GM23338 (cell line): Measurements from ENCODE around the gene SPAAR. TPM values are rescaled to one million over a fixed set of nuclear protein-coding genes. Genes with fewer than 3 reads are reported as not detected.

Experiments
- ATAC-seq: fragments of 200-7000 bp; cut with Tn5 transposase; 3 replicates; pipeline ENCODE4 v1.9.1; 2020
- DNase-seq: peaks from one replicate; pipeline ENCODE4 v3.0.0-alpha.2; 2015; ENCODE audit warnings: low spot score
- H2AFZ ChIP-seq: fragments of 200-600 bp; sonication (generic); 2 replicates; pipeline ENCODE4 v1.8.0; 2016; ENCODE audit warnings: antibody characterized with exemption, mild to moderate bottlenecking, moderate library complexity
- H3F3A ChIP-seq: fragments of 200-600 bp; sonication (generic); replicated peaks from 2 replicates; pipeline ENCODE4 v1.8.0; 2017; ENCODE audit warnings: antibody characterized with exemption, mixed run types, low read depth
- H3K27ac ChIP-seq: fragments of 200-600 bp; sonication (generic); 2 replicates; pipeline ENCODE4 v1.6.1; 2016; ENCODE audit warnings: low read depth
- H3K27me3 ChIP-seq: fragments of 200-600 bp; sonication (generic); 2 replicates; pipeline ENCODE4 v1.8.0; 2016; ENCODE audit warnings: mild to moderate bottlenecking, mixed run types, moderate library complexity; ENCODE audit not compliant: insufficient read depth
- H3K36me3 ChIP-seq: fragments of 200-600 bp; sonication (generic); 2 replicates; pipeline ENCODE4 v1.8.0; 2016; ENCODE audit warnings: mild to moderate bottlenecking; ENCODE audit not compliant: insufficient read depth
- H3K4me1 ChIP-seq: fragments of 200-600 bp; sonication (generic); 2 replicates; pipeline ENCODE4 v1.8.0; 2016; ENCODE audit warnings: mild to moderate bottlenecking, moderate library complexity; ENCODE audit not compliant: insufficient read depth
- H3K4me2 ChIP-seq: fragments of 200-600 bp; sonication (generic); 2 replicates; pipeline ENCODE4 v1.7.1; 2017; ENCODE audit warnings: mixed run types
- H3K4me3 ChIP-seq: fragments of 200-600 bp; sonication (generic); 2 replicates; pipeline ENCODE4 v1.6.1; 2016; ENCODE audit warnings: mixed run types
- H3K79me2 ChIP-seq: fragments of 200-600 bp; sonication (generic); replicated peaks from 2 replicates; pipeline ENCODE4 v1.8.0; 2017; ENCODE audit warnings: mild to moderate bottlenecking; ENCODE audit not compliant: insufficient read depth
- H3K9me2 ChIP-seq: fragments of 200-600 bp; sonication (generic); 2 replicates; pipeline ENCODE4 v1.8.0; 2017; ENCODE audit not compliant: insufficient read depth
- H4K20me1 ChIP-seq: fragments of 200-600 bp; sonication (generic); replicated peaks from 2 replicates; pipeline ENCODE4 v1.8.0; 2017; ENCODE audit warnings: mild to moderate bottlenecking; ENCODE audit not compliant: insufficient read depth
- H3K27ac Mint-ChIP-seq: 2 replicates; pipeline ENCODE4 v1.8.0; 2020; ENCODE audit warnings: inconsistent platforms, mild to moderate bottlenecking, moderate library complexity, mixed read lengths
- H3K27me3 Mint-ChIP-seq: 3 replicates; pipeline ENCODE4 v1.8.0; 2022; ENCODE audit warnings: low read depth, mild to moderate bottlenecking, moderate library complexity, mixed read lengths, inconsistent platforms; ENCODE audit not compliant: insufficient read depth, poor library complexity
- H3K36me3 Mint-ChIP-seq: 3 replicates; pipeline ENCODE4 v1.8.0; 2021; ENCODE audit warnings: low read depth, mild to moderate bottlenecking, inconsistent platforms, moderate library complexity, mixed read lengths
- H3K4me1 Mint-ChIP-seq: 3 replicates; pipeline ENCODE4 v1.8.0; 2020; ENCODE audit warnings: mild to moderate bottlenecking, inconsistent platforms, mixed read lengths
- H3K4me3 Mint-ChIP-seq: 3 replicates; pipeline ENCODE4 v1.8.0; 2021; ENCODE audit warnings: moderate library complexity, mild to moderate bottlenecking, inconsistent platforms, mixed read lengths
- H3K9me3 Mint-ChIP-seq: 3 replicates; pipeline ENCODE4 v1.8.0; 2020; ENCODE audit warnings: moderate library complexity, mild to moderate bottlenecking, inconsistent platforms, mixed read lengths
- CREB1 ChIP-seq: fragments of 250-450 bp; sonication (Bioruptor Pico); IDR thresholded peaks from 2 replicates; pipeline ENCODE4 v1.5.0; 2020; ENCODE audit warnings: low read depth, mild to moderate bottlenecking, moderate library complexity
- CTCF ChIP-seq, 2 experiments: fragments of 200-600 bp in 1 of 2; sonication (generic) in 1 of 2; conservative IDR thresholded peaks; 2 replicates each; pipeline versions ENCODE4 v1.5.1 to v1.6.1; 2016 to 2017; ENCODE audit warnings: antibody characterized with exemption in 2 of 2, low read depth in 2 of 2, mild to moderate bottlenecking in 2 of 2, moderate library complexity in 1 of 2
- ETS1 ChIP-seq: IDR thresholded peaks from 2 replicates; pipeline ENCODE4 v1.6.1; 2016; ENCODE audit warnings: antibody characterized with exemption
- EZH2phosphoT487 ChIP-seq: fragments of 200-600 bp; sonication (generic); IDR thresholded peaks from one replicate; pipeline ENCODE4 v1.8.1; 2018; ENCODE audit warnings: antibody characterized with exemption; ENCODE audit not compliant: unreplicated experiment
- NANOG ChIP-seq: IDR thresholded peaks from 2 replicates; pipeline ENCODE4 v1.6.1; 2016; ENCODE audit warnings: antibody characterized with exemption, borderline replicate concordance
- POLR2AphosphoS5 ChIP-seq: IDR thresholded peaks from 2 replicates; pipeline ENCODE4 v1.6.1; 2016; ENCODE audit warnings: antibody characterized with exemption, low read depth
- REST ChIP-seq: IDR thresholded peaks from one replicate; pipeline ENCODE4 v1.6.1; 2018; ENCODE audit warnings: antibody characterized with exemption; ENCODE audit not compliant: unreplicated experiment
- STAT1 ChIP-seq: IDR thresholded peaks from one replicate; pipeline ENCODE4 v1.6.1; 2016; ENCODE audit warnings: antibody characterized with exemption; ENCODE audit not compliant: unreplicated experiment
- polyA plus RNA-seq: library from polyadenylated mRNA; unstranded; fragments of >200 nt; fragmentation: Nextera tagmentation; extraction: Ambion mirVana; gene quantifications from 2 replicates; pipeline ENCODE4 v1.2.1, GENCODE V29; 2016
- total RNA-seq: library from RNA; depleted of rRNA; stranded (reverse); fragments of >200 nt; shearing (Covaris generic); gene quantifications from 2 replicates; pipeline ENCODE4 v1.2.3, GENCODE V29; 2014

Gene SPAAR
- total and polyA plus RNA-seq, 2 experiments from 2014 or later = not detected

DNA sequence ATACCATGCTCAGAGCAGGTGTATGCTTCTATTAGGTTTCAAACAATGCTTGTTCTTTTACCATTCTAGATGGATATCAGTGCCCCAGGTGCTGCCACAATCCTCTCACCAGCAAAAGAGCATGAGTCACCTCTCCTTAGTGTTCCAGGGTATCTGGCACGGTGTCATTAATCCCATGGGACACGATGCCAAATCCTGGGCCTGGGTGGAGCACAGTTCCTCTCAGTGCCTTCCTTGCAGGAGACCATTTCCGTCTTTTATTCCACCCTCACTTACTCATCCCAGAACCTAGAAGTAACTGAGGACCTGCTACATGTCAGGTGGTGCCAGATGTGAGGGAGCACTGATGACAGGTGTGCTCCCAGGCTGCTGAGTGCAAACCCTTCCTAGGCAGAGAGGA is 37.7 kb upstream of the SPAAR start (continued):
- TF ChIP-seq REST (no peak), NANOG (no peak), STAT1 (no peak), ETS1 (no peak), EZH2phosphoT487 (no peak)

GRCh38 chr9:35872505-35872904 is 36.8 kb upstream of the SPAAR start:
- H2AFZ ChIP-seq = no peak overlapping the region
- no peak overlapping the region for H3K4me3 ChIP-seq
- Mint-ChIP-seq H3K36me3 (peaks cover 7% of the 10 kb centered on the region; the same call in 1 of the 3 replicates), H3K9me3 (peaks cover 19% of the 10 kb centered on the region), H3K4me1 (peaks cover 16% of the 10 kb centered on the region), H3K4me3 (no peak overlapping the region), H3K27me3 (peaks cover 12% of the 10 kb centered on the region), H3K27ac (no peak overlapping the region)
- no peak overlapping the region for H3K27ac ChIP-seq
- no peak overlapping the region for H3K4me2 ChIP-seq
- ATAC-seq (no peak), DNase-seq (no peak)
- no peaks in the 10 kb centered on the region for H3K79me2 ChIP-seq
- H3K9me2 ChIP-seq = peaks cover 5% of the 10 kb centered on the region
- H3F3A ChIP-seq = no peaks in the 10 kb centered on the region
- H3K4me1 ChIP-seq = peaks cover 7% of the 10 kb centered on the region; the same call in 1 of the 2 replicates
- H3K36me3 ChIP-seq = no peaks in the 10 kb centered on the region
- no peaks in the 10 kb centered on the region for H3K27me3 ChIP-seq
- no peaks in the 10 kb centered on the region for H4K20me1 ChIP-seq
- TF ChIP-seq CREB1 (CRISPR knock-in tag) (no peak), EZH2phosphoT487 (no peak), POLR2AphosphoS5 (no peak), STAT1 (no peak), CTCF (conservative IDR thresholded peaks at IDR 0.05; ENCODE audit: low read depth in 2 of 2) (no peak), ETS1 (no peak)
